Stimulated activated CD8-positive, alpha-beta memory T cell treated with anti-CD3 and anti-CD28 coated beads, Interleukin-7, amount 100 ng/mL, for 24 hours (primary cell): ENCODE data around the gene DEFB118.
"Not testable (repeated sequence)": the region's sequence is repeated elsewhere in the genome, so short reads cannot be mapped to it uniquely, and the experiment has no call there.

Experiments used
- DNase-seq: peaks from one replicate; pipeline ENCODE4 v3.0.0-alpha.2; 2020; ENCODE audit warnings: low read depth

DEFB118 gene, protein sequence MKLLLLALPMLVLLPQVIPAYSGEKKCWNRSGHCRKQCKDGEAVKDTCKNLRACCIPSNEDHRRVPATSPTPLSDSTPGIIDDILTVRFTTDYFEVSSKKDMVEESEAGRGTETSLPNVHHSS

GRCh38 chr20:31368301-31368700, at the start of gene DEFB118:
Gene DEFB118 (plus strand): TSS chr20:31368601. CDS start chr20:31368651, 50 bp downstream.
- no peak for DNase-seq

DNA sequence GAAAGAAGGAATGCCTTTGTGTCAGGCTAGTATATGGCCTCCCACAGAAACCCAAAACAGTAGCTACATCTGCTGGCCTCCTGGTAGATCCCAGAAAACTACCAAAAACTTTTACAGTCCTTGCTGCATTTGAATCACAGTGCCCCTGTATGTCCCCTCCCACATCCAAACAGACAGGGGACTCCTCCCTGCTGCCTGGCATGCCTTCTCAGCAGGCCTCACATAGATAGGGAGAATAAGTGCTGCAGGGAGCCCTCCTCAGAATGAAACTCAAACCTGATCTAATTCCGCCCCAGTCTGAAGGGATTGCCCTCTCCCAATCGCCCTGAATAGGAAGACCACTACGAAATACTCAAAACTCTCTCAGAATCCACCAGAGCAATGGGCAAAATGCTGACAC, 45.9 kb upstream of the DEFB118 start:
- DNase-seq: no peak

GRCh38 chr20:31330893-31331292, 37.5 kb upstream of the DEFB118 start:
- no peak for DNase-seq

GRCh38 chr20:31341470-31341869, 26.9 kb upstream of the DEFB118 start:
- DNase-seq: no peak

- DNase-seq: no peak
These were observed 12.4 kb upstream of the DEFB118 start for GRCh38 chr20:31355981-31356380.

DNA sequence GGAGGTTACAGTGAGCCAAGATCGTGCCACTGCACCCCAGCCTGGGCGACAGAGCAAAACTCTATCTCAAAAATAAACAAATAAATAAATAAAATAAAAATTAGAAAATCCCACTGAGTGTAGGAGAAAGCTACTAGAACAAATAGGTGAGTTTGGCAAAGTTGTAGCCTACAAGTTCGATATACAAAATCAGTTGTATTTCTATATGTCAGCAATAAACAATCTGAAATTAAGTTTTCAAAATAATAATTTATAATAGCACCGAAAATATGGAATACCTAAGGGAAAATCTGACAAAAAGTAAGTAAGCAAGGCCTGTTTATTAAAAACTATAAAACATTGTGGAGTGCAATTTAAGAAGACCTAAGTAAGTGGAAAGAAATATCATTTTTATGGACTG, 5.1 kb upstream of the DEFB118 start:
- DNase-seq: no peak

DNA sequence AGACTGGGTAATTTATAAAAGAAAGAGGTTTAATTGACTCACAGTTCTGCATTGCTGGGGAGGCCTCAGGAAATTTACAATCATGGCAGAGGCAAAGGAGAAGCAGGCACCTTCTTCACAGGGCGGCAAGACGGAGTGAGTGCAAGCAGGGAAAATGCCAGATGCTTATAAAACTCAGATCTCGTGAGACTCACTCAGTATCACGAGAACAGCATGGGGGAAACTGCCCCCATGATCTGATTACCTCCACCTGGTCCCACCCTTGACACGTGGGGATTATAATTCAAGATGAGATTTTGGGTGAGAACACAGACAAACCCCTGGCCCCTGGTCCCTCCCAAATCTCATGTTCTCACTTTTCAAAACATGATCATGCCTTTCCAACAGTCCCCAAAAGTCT, 4.1 kb upstream of the DEFB118 start:
- not testable (repeated sequence) for DNase-seq

- no peak for DNase-seq
These were observed 5.9 kb downstream of the DEFB118 start for GRCh38 chr20:31374346-31374745.

DNA sequence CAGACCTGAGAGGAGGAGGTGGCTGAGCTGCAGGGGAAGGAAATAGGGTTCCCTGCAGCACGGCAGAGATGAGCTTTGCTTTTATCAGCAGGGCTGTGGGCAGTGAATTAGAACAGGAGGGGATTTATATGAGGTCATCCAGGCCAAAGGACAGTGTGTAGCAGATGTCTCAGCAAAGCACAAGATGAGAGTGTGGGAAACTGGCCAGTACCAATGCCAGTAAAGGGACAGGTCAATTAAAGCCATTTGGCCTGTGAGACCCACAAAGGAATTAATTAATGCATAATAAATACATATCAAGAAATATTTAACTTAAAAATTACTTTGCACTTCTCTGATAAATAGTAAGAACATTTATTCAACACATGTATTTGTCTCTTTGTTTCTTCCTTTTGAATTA, 22.1 kb downstream of the DEFB118 start, which contains the start of gene DEFB119:
TSS of gene DEFB119 (minus strand) at position 101 of the 400 bp plus-strand sequence. CDS start 107 bp downstream, outside the sequence.
- no peak for DNase-seq

- DNase-seq: no peak
These were observed 24.4 kb downstream of the DEFB118 start for GRCh38 chr20:31392836-31393235.

- DNase-seq: no peak
These were observed 26.5 kb downstream of the DEFB118 start for GRCh38 chr20:31394900-31395299.

GRCh38 chr20:31403886-31404285, 35.5 kb downstream of the DEFB118 start:
- no peak for DNase-seq

GRCh38 chr20:31406115-31406514, 37.7 kb downstream of the DEFB118 start, which contains the start of gene DEFB121:
Gene DEFB121 (minus strand): TSS chr20:31406215. CDS start chr20:31406152, 63 bp downstream.
- no peak for DNase-seq

GRCh38 chr20:31410011-31410410, 41.6 kb downstream of the DEFB118 start:
- no peak for DNase-seq

DNA sequence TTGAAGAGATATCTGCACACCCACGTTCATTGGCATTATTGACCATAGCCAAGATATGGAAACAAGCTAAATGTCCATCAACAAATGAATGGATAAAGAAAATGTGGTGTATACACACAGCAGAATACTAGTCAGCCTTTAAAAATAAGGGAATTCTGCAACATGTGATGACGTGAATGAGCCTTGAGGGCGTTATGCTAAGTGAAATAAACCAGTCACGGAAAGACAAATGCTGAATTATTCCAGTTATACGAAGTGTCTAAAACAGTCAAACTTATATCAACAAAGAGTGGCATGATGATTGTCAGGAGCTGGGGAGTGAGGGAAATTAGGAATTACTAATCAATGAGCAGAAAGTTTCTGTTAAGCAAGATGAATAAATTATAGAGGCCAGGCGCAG, 46.0 kb downstream of the DEFB118 start:
- no peak for DNase-seq

DNA sequence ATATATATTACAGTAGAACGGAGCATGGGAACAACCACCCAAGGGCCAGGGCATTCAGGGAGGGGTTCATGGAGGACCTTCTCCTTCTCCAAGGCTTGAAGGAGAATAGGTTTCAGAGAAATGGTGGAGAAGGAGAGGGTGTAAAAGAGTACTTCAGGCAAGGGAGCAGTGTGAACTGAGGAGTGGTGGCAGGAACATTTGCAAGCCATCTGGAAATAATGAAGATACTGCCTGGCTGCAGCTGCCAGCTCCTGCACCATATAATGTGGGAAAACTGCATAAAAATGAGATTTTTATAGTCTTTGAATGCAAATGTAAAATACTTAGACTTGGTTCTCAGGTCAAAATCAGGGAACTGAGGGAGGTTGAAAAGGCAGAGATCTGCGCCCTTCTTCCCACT, 47.3 kb downstream of the DEFB118 start:
- DNase-seq: no peak

GRCh38 chr20:31418307-31418706, 49.9 kb downstream of the DEFB118 start:
- DNase-seq: no peak
